GM19240 (cell line): ENCODE results near the gene POU2F2.
"Not testable (repeated sequence)": the region's sequence is repeated elsewhere in the genome, so short reads cannot be mapped to it uniquely, and the experiment has no call there.

Experiments used
- DNase-seq: peaks from one replicate; pipeline ENCODE4 v3.0.0; 2011; ENCODE audit warnings: low spot score; ENCODE audit not compliant: insufficient read length

POU2F2 gene

GRCh38 chr19:42100241-42100640 is 32.0 kb downstream of the POU2F2 start:
- DNase-seq: not testable (repeated sequence)

- no peak for DNase-seq
These were observed 32.8 kb downstream of the POU2F2 start for GRCh38 chr19:42099336-42099925.

GRCh38 chr19:42098781-42099180 is 33.5 kb downstream of the POU2F2 start:
- no peak for DNase-seq

- DNase-seq: no peak
These were observed 34.8 kb downstream of the POU2F2 start for GRCh38 chr19:42097461-42097860.

GRCh38 chr19:42096255-42096837 is 35.9 kb downstream of the POU2F2 start:
- DNase-seq: no peak

GRCh38 chr19:42095814-42096230 is 36.4 kb downstream of the POU2F2 start:
- no peak for DNase-seq

- DNase-seq: no peak
These were observed 37.0 kb downstream of the POU2F2 start for GRCh38 chr19:42095142-42095813.

- no peak for DNase-seq
These were observed 38.3 kb downstream of the POU2F2 start for GRCh38 chr19:42093926-42094325.

- no peak for DNase-seq
These were observed 38.7 kb downstream of the POU2F2 start for GRCh38 chr19:42093505-42093904.

- no peak for DNase-seq
These were observed 39.9 kb downstream of the POU2F2 start for GRCh38 chr19:42092350-42092749.

GRCh38 chr19:42091742-42092141 is 40.5 kb downstream of the POU2F2 start:
- no peak for DNase-seq

GRCh38 chr19:42091300-42091699 is 40.9 kb downstream of the POU2F2 start:
- DNase-seq: no peak

- DNase-seq: no peak
These were observed 41.6 kb downstream of the POU2F2 start for GRCh38 chr19:42090672-42091071.

- no peak for DNase-seq
These were observed 42.5 kb downstream of the POU2F2 start for GRCh38 chr19:42089772-42090171.

- no peak for DNase-seq
These were observed 43.0 kb downstream of the POU2F2 start for GRCh38 chr19:42089191-42089750.

- DNase-seq: no peak
These were observed 43.6 kb downstream of the POU2F2 start for GRCh38 chr19:42088471-42089190.

- no peak for DNase-seq
These were observed 45.3 kb downstream of the POU2F2 start for GRCh38 chr19:42086770-42087550.

- DNase-seq: no peak
These were observed 46.0 kb downstream of the POU2F2 start for GRCh38 chr19:42086188-42086736.

GRCh38 chr19:42083537-42083936 is 48.7 kb downstream of the POU2F2 start:
- no peak for DNase-seq

GRCh38 chr19:42081584-42082203 is 50.6 kb downstream of the POU2F2 start:
- DNase-seq: no peak
